KMS-11 (cell line): Measurements from ENCODE around the gene THAP11.
A peak's percentile ranks its signal among the peaks of the same experiment; 100 is the strongest.

Experiments used
- H2AFZ ChIP-seq: fragments of 200-600 bp; sonication (generic); 2 replicates; pipeline ENCODE4 v1.6.1; 2016; ENCODE audit warnings: antibody characterized with exemption, mixed run types, low read depth
- H3K27ac ChIP-seq: fragments of 200-600 bp; sonication (generic); 2 replicates; pipeline ENCODE4 v1.6.1; 2016; ENCODE audit warnings: mild to moderate bottlenecking, mixed run types
- H3K27me3 ChIP-seq: fragments of 200-600 bp; sonication (generic); 2 replicates; pipeline ENCODE4 v1.6.1; 2017; ENCODE audit warnings: mild to moderate bottlenecking, low read depth, mixed run types, moderate library complexity; ENCODE audit not compliant: insufficient read depth
- H3K36me3 ChIP-seq: fragments of 200-600 bp; sonication (generic); 2 replicates; pipeline ENCODE4 v1.6.1; 2017; ENCODE audit warnings: mild to moderate bottlenecking, mixed run types; ENCODE audit not compliant: insufficient read depth
- H3K4me1 ChIP-seq: fragments of 200-600 bp; sonication (generic); 2 replicates; pipeline ENCODE4 v1.6.1; 2016; ENCODE audit warnings: mild to moderate bottlenecking, low read depth, mixed run types; ENCODE audit not compliant: poor library complexity, severe bottlenecking
- H3K4me2 ChIP-seq: fragments of 200-600 bp; sonication (generic); 2 replicates; pipeline ENCODE4 v1.7.0; 2016; ENCODE audit warnings: mild to moderate bottlenecking, mixed run types
- H3K4me3 ChIP-seq: fragments of 200-600 bp; sonication (generic); IDR thresholded peaks from 2 replicates; pipeline ENCODE4 v1.6.1; 2017; ENCODE audit warnings: low read depth, low read length, mixed read lengths; ENCODE audit not compliant: insufficient read depth
- H3K79me2 ChIP-seq: fragments of 200-600 bp; sonication (generic); 2 replicates; pipeline ENCODE4 v1.6.1; 2016; ENCODE audit warnings: low read depth, mixed run types; ENCODE audit not compliant: insufficient read depth
- H3K9ac ChIP-seq: fragments of 200-600 bp; sonication (generic); 2 replicates; pipeline ENCODE4 v1.6.1; 2016; ENCODE audit warnings: mild to moderate bottlenecking, mixed run types
- H4K20me1 ChIP-seq: fragments of 200-600 bp; sonication (generic); 2 replicates; pipeline ENCODE4 v1.6.1; 2016; ENCODE audit warnings: mild to moderate bottlenecking, mixed run types; ENCODE audit not compliant: insufficient read depth
- CTCF ChIP-seq: fragments of 200-600 bp; sonication (generic); conservative IDR thresholded peaks from 2 replicates; pipeline ENCODE4 v1.6.1; 2017; ENCODE audit warnings: low read depth, mild to moderate bottlenecking, antibody characterized with exemption, low read length, moderate library complexity, mixed read lengths

The THAP11 gene

DNA sequence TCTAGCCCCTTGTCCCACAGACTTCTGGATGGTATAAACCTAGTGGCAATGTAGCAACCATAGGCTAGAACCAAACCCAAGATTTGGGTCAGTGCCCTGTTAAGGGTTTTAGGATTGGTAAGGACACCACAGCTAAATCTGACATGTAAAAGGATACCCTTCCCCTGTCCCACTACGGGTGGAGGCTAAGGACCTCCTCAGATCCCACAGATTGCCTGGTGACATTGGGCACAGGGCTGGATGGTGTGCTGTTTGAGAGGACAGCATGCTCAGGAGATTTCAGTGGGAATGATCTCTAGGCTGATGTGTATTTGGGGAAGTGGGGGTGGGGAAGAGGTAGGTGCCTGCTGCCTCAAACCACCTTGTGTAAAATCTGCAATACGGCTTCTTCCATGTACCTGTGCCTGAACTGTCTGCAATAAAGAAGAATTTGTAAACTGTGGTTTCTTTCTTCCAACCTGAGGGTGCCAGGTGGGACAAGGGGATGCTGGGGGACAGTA lies 30.1 kb downstream of the THAP11 start:
- Histone ChIP-seq H3K79me2 (peaks cover 30% of the 10 kb centered on the region), H3K4me1 (peaks cover 51% of the 10 kb centered on the region), H3K4me3 (no peak overlapping the region), H3K9ac (peak overlapping the region; percentile 86; the same call in 1 of the 2 replicates), H2AFZ (peak overlapping the region; percentile 70), H3K4me2 (peak overlapping the region; percentile 89), H3K27ac (peak overlapping the region; percentile 60), H4K20me1 (no peaks in the 10 kb centered on the region), H3K27me3 (no peaks in the 10 kb centered on the region), H3K36me3 (peaks cover 2% of the 10 kb centered on the region; the same call in 1 of the 2 replicates)
- no peak for TF ChIP-seq CTCF

DNA sequence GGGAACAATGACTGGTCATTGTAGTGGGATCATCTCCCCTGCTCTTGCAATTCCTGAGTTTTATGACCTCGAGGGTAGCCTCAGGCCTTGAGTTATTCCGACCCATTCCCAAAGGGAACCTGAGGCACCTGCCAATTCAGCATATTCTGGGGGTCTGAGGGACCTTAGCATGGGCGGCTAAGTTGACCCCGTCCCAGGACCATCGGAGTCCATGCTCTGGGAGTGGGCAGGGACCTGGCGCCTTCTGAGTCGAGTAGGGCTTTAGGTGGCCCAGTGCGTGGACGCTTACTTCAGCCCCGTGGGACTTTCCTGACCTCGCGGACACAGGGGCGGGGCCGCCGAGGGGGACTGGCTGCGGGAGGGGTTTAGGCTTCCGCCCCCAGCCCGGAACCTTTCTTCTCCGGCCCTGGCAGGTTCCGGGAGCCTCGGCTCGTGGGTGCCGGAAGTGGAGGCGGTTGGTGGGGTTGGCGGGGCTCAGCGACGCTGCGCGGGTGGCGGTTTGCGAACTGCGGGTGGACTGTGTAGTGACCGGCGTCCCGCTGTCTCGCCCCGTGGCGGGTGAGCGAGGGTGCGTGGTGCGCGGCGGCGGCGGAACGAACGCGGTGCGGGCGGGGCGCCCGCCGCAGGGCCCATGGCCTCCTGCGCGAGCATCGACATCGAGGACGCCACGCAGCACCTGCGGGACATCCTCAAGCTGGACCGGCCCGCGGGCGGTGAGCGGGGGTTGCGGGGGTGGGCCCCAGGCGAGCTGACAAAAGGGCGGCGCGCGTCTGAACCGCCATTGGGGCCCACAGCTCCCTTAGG lies 30.7 kb downstream of the THAP11 start, which contains the start of gene EDC4:
TSS of gene EDC4 (plus strand) at position 422 of the 804 bp plus-strand sequence. CDS start at position 632, 210 bp downstream.
- peaks cover 51% of the 10 kb centered on the region for H3K4me1 ChIP-seq
- no peaks in the 10 kb centered on the region for H3K27me3 ChIP-seq
- no peaks in the 10 kb centered on the region for H4K20me1 ChIP-seq
- peak within 1 kb of the TSS; percentile 60 for H3K27ac ChIP-seq
- H3K79me2 ChIP-seq: peaks cover 30% of the 10 kb centered on the region
- H3K9ac ChIP-seq: peak within 1 kb of the TSS; percentile 86
- H3K4me2 ChIP-seq: peak within 1 kb of the TSS; percentile 89
- no peak for TF ChIP-seq CTCF
- H2AFZ ChIP-seq: peak within 1 kb of the TSS; percentile 70
- peak within 1 kb of the TSS; percentile 51 for H3K4me3 ChIP-seq
- 0 out of 2 replicates have a peak, but pooled peaks cover 4% of the 10 kb centered on the region for H3K36me3 ChIP-seq

- peak overlapping the region; percentile 70 for H2AFZ ChIP-seq
- H4K20me1 ChIP-seq: no peaks in the 10 kb centered on the region
- peaks cover 9% of the 10 kb centered on the region; the same call in 1 of the 2 replicates for H3K36me3 ChIP-seq
Observed at GRCh38 chr16:67873435-67874370, 31.6 kb downstream of the THAP11 start.

More at GRCh38 chr16:67873435-67874370, 31.6 kb downstream of the THAP11 start:
- peak overlapping the region; percentile 86 for H3K9ac ChIP-seq
- peaks cover 51% of the 10 kb centered on the region for H3K4me1 ChIP-seq
- H3K4me2 ChIP-seq: peak overlapping the region; percentile 89
- H3K27ac ChIP-seq: peak overlapping the region; percentile 60
- H3K79me2 ChIP-seq: peaks cover 30% of the 10 kb centered on the region
- peak overlapping the region; percentile 51 for H3K4me3 ChIP-seq
- no peaks in the 10 kb centered on the region for H3K27me3 ChIP-seq
- TF ChIP-seq CTCF: no peak
